Right atrium auricular region (tissue), 2 donors: ENCODE data around the gene ABCE1. TPM values are rescaled to one million over a fixed set of nuclear protein-coding genes. Genes with fewer than 3 reads are reported as not detected.
A peak's percentile ranks its signal among the peaks of the same experiment; 100 is the strongest.

ENCODE experiments used
- DNase-seq: peaks from one replicate; pipeline ENCODE4 v3.0.0-alpha.2; 2019; ENCODE audit warnings: low spot score
- H3K27ac ChIP-seq, 2 donors: fragments of 200-600 bp; sonication (generic); 1 replicate in 1 of 2; 2 replicates in 1 of 2; pipeline ENCODE4 v1.5.1; 2016 to 2019
- H3K27me3 ChIP-seq, 2 donors: fragments of 200-600 bp; sonication (generic); one replicate each; pipeline versions ENCODE4 v1.5.1 to v1.6.0; 2017 to 2019
- H3K36me3 ChIP-seq: fragments of 200-600 bp; sonication (generic); one replicate; pipeline ENCODE4 v1.5.1; 2016
- H3K4me1 ChIP-seq, 2 donors: fragments of 200-600 bp; sonication (generic); one replicate each; pipeline versions ENCODE4 v1.5.1 to v1.6.0; 2017 to 2019
- H3K4me3 ChIP-seq, 2 donors: fragments of 200-600 bp; sonication (generic); 1 replicate in 1 of 2; 2 replicates in 1 of 2; pipeline ENCODE4 v1.5.1; 2017 to 2019; ENCODE audit warnings: mild to moderate bottlenecking in 1 of 2, moderate library complexity in 1 of 2
- H3K9me3 ChIP-seq, 2 donors: fragments of 200-600 bp; sonication (generic); one replicate each; pipeline ENCODE4 v1.5.1; 2019
- total RNA-seq, 2 donors: library from RNA; depleted of rRNA; stranded (reverse); fragments of >200 nt; gene quantifications; one replicate each; pipeline ENCODE4 v1.1.0, GENCODE V29; 2016
- TF ChIP-seq, protein P1 (sequence below), 2 donors: fragments of 200-600 bp; sonication (generic); IDR thresholded peaks; one replicate each; pipeline ENCODE4 v1.5.1; 2019; ENCODE audit warnings: antibody characterized with exemption in 2 of 2

ABCE1 gene
- total RNA-seq, 2 donors from 2014 or later, result 36.2 to 43.9 TPM

- TF ChIP-seq, protein P1, sequence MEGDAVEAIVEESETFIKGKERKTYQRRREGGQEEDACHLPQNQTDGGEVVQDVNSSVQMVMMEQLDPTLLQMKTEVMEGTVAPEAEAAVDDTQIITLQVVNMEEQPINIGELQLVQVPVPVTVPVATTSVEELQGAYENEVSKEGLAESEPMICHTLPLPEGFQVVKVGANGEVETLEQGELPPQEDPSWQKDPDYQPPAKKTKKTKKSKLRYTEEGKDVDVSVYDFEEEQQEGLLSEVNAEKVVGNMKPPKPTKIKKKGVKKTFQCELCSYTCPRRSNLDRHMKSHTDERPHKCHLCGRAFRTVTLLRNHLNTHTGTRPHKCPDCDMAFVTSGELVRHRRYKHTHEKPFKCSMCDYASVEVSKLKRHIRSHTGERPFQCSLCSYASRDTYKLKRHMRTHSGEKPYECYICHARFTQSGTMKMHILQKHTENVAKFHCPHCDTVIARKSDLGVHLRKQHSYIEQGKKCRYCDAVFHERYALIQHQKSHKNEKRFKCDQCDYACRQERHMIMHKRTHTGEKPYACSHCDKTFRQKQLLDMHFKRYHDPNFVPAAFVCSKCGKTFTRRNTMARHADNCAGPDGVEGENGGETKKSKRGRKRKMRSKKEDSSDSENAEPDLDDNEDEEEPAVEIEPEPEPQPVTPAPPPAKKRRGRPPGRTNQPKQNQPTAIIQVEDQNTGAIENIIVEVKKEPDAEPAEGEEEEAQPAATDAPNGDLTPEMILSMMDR (IDR thresholded peaks at IDR 0.05), result no peak
- Histone ChIP-seq H3K4me1 (peaks cover 0 to 11% of the 10 kb centered on the region in 2 donors), H3K36me3 (peaks cover 43% of the 10 kb centered on the region), H3K27me3 (no peaks in the 10 kb centered on the region), H3K4me3 (no peak overlapping the region), H3K9me3 (peaks cover 0 to 9% of the 10 kb centered on the region in 2 donors), H3K27ac (no peak overlapping the region)
- no peak for DNase-seq
Observed at GRCh38 chr4:145093638-145094037, 4.5 kb upstream of the ABCE1 start.

DNA sequence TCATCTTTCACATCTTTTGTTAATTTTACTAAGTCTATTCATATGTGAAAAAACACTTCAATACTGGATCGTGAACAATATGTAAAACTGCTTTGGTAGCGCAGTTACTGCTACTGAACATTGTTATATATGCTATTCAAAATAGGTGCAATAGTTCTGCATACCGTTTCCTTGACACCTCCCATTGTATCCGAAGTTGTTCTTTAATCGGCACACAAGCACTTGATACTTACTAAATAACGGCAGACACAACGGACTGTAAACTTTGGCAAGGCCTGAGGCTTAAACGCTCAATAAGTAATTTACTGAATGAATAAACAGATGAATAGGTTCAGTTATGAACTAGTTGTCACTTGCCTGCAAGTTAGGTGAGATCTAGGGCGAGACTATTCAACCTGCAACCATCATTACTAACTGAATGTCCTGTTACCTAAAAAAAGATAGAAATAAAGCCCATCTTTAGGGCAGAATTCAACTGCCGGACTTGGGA is 735 bp upstream of the ABCE1 start:
- Histone ChIP-seq H3K27me3 (no peaks in the 10 kb centered on the region), H3K4me1 (peaks cover 0 to 24% of the 10 kb centered on the region in 2 donors), H3K36me3 (peaks cover 29% of the 10 kb centered on the region), H3K27ac (peak overlapping the region; percentile 88 to 89), H3K4me3 (peak overlapping the region; percentile 58 to 73), H3K9me3 (peaks cover 0 to 9% of the 10 kb centered on the region in 2 donors)
- no peak for DNase-seq
- TF ChIP-seq, protein P1 (IDR thresholded peaks at IDR 0.05), result no peak

DNA sequence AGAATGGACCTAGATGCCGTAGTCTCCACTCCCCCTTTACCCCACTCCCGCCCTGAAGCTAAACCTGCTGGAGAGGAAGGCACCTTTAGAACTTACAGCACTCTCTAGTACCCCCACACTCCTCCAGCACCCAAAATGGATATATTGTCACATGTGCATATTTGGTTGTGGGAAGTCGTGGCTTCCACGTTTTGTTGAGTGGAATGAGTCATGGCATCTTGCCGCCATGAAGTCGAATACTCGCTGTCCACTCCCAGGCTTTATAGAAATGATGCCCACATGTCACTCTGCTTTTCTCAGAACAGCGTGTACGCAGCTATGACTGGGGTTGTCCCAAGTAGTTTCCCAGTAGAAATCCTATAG is 545 bp downstream of the ABCE1 start:
- H3K27me3 ChIP-seq, result no peaks in the 10 kb centered on the region
- H3K9me3 ChIP-seq, result peaks cover 0 to 6% of the 10 kb centered on the region in 2 donors
- peaks cover 16% of the 10 kb centered on the region for H3K36me3 ChIP-seq
- peak overlapping the region; percentile 58 to 73 for H3K4me3 ChIP-seq
- peak overlapping the region; percentile 88 to 89 for H3K27ac ChIP-seq
- TF ChIP-seq, protein P1 (IDR thresholded peaks at IDR 0.05), result no peak
- DNase-seq, result no peak
- H3K4me1 ChIP-seq, result peaks cover 0 to 24% of the 10 kb centered on the region in 2 donors

GRCh38 chr4:145099653-145100052 is 1.5 kb downstream of the ABCE1 start:
- H3K4me1 ChIP-seq, result peaks cover 0 to 24% of the 10 kb centered on the region in 2 donors

GRCh38 chr4:145101091-145101490 is 3.0 kb downstream of the ABCE1 start:
- peaks cover 12% of the 10 kb centered on the region for H3K36me3 ChIP-seq
- H3K4me3 ChIP-seq, result no peak overlapping the region
- no peak for DNase-seq
- no peaks in the 10 kb centered on the region for H3K9me3 ChIP-seq
- no peak overlapping the region for H3K27ac ChIP-seq
- no peaks in the 10 kb centered on the region for H3K27me3 ChIP-seq
- peaks cover 0 to 24% of the 10 kb centered on the region in 2 donors for H3K4me1 ChIP-seq
- TF ChIP-seq, protein P1 (IDR thresholded peaks at IDR 0.05), result no peak

More at GRCh38 chr4:145099653-145100052, 1.5 kb downstream of the ABCE1 start:
- DNase-seq, result no peak
- TF ChIP-seq, protein P1 (IDR thresholded peaks at IDR 0.05), result no peak
- no peak overlapping the region for H3K27ac ChIP-seq
- H3K27me3 ChIP-seq, result no peaks in the 10 kb centered on the region
- H3K4me3 ChIP-seq, result peak overlapping the region in 1 of 2 donors; percentile 58
- peaks cover 6% of the 10 kb centered on the region for H3K36me3 ChIP-seq
- H3K9me3 ChIP-seq, result no peaks in the 10 kb centered on the region

DNA sequence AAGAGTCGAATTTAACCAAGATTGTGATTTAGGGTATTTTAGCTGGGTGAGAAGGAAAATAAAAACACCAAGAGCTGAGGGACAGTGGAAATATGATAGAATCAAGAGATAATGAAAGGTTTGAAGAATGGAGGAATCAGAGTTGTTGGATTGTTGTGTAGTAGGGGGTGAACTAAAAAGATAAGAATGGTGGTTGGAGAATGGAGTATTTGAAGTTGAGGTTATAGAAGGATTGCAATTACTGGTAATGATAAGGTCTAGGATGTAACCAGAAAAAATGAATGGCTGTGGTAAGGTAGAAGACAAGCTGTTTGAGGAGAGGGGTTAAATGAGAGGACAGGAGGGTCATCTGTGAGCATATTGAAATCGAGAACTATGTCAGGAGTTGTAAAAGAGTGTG is 4.5 kb downstream of the ABCE1 start:
- Histone ChIP-seq H3K27ac (no peak overlapping the region), H3K36me3 (peaks cover 25% of the 10 kb centered on the region), H3K27me3 (no peaks in the 10 kb centered on the region), H3K4me1 (peaks cover 0 to 13% of the 10 kb centered on the region in 2 donors), H3K9me3 (no peaks in the 10 kb centered on the region), H3K4me3 (no peak overlapping the region)
- DNase-seq, result no peak
- TF ChIP-seq, protein P1 (IDR thresholded peaks at IDR 0.05), result no peak
